ENCODE measurements around the gene NUP93. TPM values are rescaled to one million over a fixed set of nuclear protein-coding genes. Genes with fewer than 3 reads are reported as not detected.

The NUP93 gene
- 10 to 100 TPM; 50.1 to 94.4 (median 79.9) TPM for polyA plus RNA-seq (ENCODE audit: insufficient read length in 4 of 4)

- peak; percentile 79 to 91 (median 83) for DNase-seq (ENCODE audit: low read depth in 4 of 4, low spot score in 3 of 4)
Measured at GRCh38 chr16:56729735-56730662, at the start of gene NUP93. NUP93 (plus strand) TSS chr16:56730129; CDS start chr16:56748248, 18,119 bp downstream.

- DNase-seq (ENCODE audit: low read depth in 4 of 4, low spot score in 3 of 4) = peak in 3 of 4 donors; percentile 66 to 78 (median 72)
Measured at GRCh38 chr16:56681939-56682702, 47.8 kb upstream of the NUP93 start, which contains the start of gene MT1X. MT1X (plus strand) TSS chr16:56682470; CDS start chr16:56682541, 71 bp downstream.

GRCh38 chr16:56682703-56683397 lies 47.1 kb upstream of the NUP93 start:
- no peak for DNase-seq (ENCODE audit: low read depth in 4 of 4, low spot score in 3 of 4)

GRCh38 chr16:56683424-56684172 lies 46.3 kb upstream of the NUP93 start:
- DNase-seq (ENCODE audit: low read depth in 4 of 4, low spot score in 3 of 4) = no peak

- DNase-seq (ENCODE audit: low read depth in 4 of 4, low spot score in 3 of 4) = no peak
Measured at GRCh38 chr16:56684256-56684925, 45.5 kb upstream of the NUP93 start.

GRCh38 chr16:56684926-56685590 lies 44.9 kb upstream of the NUP93 start:
- no peak for DNase-seq (ENCODE audit: low read depth in 4 of 4, low spot score in 3 of 4)

- DNase-seq (ENCODE audit: low read depth in 4 of 4, low spot score in 3 of 4) = no peak
Measured at GRCh38 chr16:56686758-56687157, 43.2 kb upstream of the NUP93 start.

GRCh38 chr16:56688762-56689161 lies 41.2 kb upstream of the NUP93 start:
- DNase-seq (ENCODE audit: low read depth in 4 of 4, low spot score in 3 of 4) = no peak

- no peak for DNase-seq (ENCODE audit: low read depth in 4 of 4, low spot score in 3 of 4)
Measured at GRCh38 chr16:56689171-56689570, 40.8 kb upstream of the NUP93 start.

- DNase-seq (ENCODE audit: low read depth in 4 of 4, low spot score in 3 of 4) = no peak
Measured at GRCh38 chr16:56690420-56691122, 39.4 kb upstream of the NUP93 start.

- no peak for DNase-seq (ENCODE audit: low read depth in 4 of 4, low spot score in 3 of 4)
Measured at GRCh38 chr16:56691885-56692284, 38.0 kb upstream of the NUP93 start.

- DNase-seq (ENCODE audit: low read depth in 4 of 4, low spot score in 3 of 4) = no peak
Measured at GRCh38 chr16:56695246-56695645, 34.7 kb upstream of the NUP93 start.

GRCh38 chr16:56697456-56698155 lies 32.3 kb upstream of the NUP93 start:
- DNase-seq (ENCODE audit: low read depth in 4 of 4, low spot score in 3 of 4) = no peak

- DNase-seq (ENCODE audit: low read depth in 4 of 4, low spot score in 3 of 4) = no peak
Measured at GRCh38 chr16:56700195-56700594, 29.7 kb upstream of the NUP93 start.

GRCh38 chr16:56700631-56701030 lies 29.3 kb upstream of the NUP93 start:
- DNase-seq (ENCODE audit: low read depth in 4 of 4, low spot score in 3 of 4) = no peak

GRCh38 chr16:56701534-56701933 lies 28.4 kb upstream of the NUP93 start:
- DNase-seq (ENCODE audit: low read depth in 4 of 4, low spot score in 3 of 4) = no peak

GRCh38 chr16:56702836-56703235 lies 27.1 kb upstream of the NUP93 start:
- no peak for DNase-seq (ENCODE audit: low read depth in 4 of 4, low spot score in 3 of 4)

Measured in left renal pelvis (tissue), 4 donors.